ENCODE results near the gene JMJD1C. TPM values are rescaled to one million over a fixed set of nuclear protein-coding genes. Genes with fewer than 3 reads are reported as not detected.

JMJD1C gene
- total RNA-seq, 1 donor from 2014 or later, result 84.2 TPM

DNA sequence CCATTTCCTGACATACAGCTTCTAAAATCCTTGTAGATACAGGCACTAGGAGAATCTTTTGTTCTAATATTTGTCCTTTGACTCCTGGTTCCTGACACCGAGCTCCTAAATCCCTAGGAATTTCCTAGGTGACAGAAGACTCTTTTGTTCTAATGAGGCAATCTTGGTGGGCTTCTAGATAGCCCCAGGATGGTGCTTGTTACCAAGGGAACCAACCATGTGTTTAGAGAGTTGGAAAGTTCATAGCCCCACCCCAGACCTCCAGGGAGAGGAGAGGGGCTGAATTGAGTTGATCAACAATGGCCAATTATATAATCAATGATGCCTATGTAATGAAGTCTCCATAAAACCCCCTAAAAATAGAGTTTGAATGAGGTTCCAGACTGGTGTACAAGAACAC, 145.1 kb downstream of the JMJD1C start:
- H3K36me3 ChIP-seq, result no peaks in the 10 kb centered on the region
- no peak for TF ChIP-seq CTCF (IDR thresholded peaks at IDR 0.05)
- no peaks in the 10 kb centered on the region for H3K9me3 ChIP-seq
- H3K27me3 ChIP-seq, result no peaks in the 10 kb centered on the region
- no peak overlapping the region for H3K4me3 ChIP-seq
- no peaks in the 10 kb centered on the region for H3K4me1 ChIP-seq
- DNase-seq, result no peak
- H3K27ac ChIP-seq, result no peak overlapping the region
- intact Hi-C loops (cut with DNase I), result no loop called here
- ATAC-seq, result no peak

GRCh38 chr10:63319231-63319630, 146.5 kb downstream of the JMJD1C start:
- Histone ChIP-seq H3K36me3 (no peaks in the 10 kb centered on the region), H3K4me3 (no peak overlapping the region), H3K9me3 (no peaks in the 10 kb centered on the region), H3K4me1 (no peaks in the 10 kb centered on the region), H3K27me3 (no peaks in the 10 kb centered on the region), H3K27ac (no peak overlapping the region)
- no peak for DNase-seq
- TF ChIP-seq CTCF (IDR thresholded peaks at IDR 0.05), result no peak
- ATAC-seq, result no peak
- intact Hi-C loops (cut with DNase I), result no loop called here

GRCh38 chr10:63318491-63318890, 147.3 kb downstream of the JMJD1C start:
- DNase-seq, result no peak
- no peak for TF ChIP-seq CTCF (IDR thresholded peaks at IDR 0.05)
- Histone ChIP-seq H3K36me3 (no peaks in the 10 kb centered on the region), H3K9me3 (no peaks in the 10 kb centered on the region), H3K4me1 (no peaks in the 10 kb centered on the region), H3K4me3 (no peak overlapping the region), H3K27ac (no peak overlapping the region), H3K27me3 (no peaks in the 10 kb centered on the region)
- intact Hi-C loops (cut with DNase I), result no loop called here
- ATAC-seq, result no peak

DNA sequence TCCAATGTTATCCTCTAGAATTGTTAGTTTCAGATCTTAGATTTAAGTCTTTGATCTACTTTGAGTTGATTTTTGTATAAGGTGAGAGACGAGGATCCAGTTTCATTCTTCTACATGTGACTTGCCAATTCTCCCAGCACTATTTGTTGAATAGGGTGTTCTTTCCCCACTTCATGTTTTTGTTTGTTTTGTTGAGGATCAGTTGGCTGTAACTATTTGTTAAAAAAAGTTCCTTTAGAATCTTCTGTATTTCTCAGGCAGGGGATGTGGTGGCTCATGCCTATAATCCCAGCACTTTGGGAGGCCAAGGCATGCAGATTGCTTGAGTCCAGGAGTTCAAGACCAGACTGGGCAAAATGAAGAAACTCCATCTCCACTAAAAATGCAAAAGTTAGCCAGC, 151.8 kb downstream of the JMJD1C start:
- Histone ChIP-seq H3K36me3 (no peaks in the 10 kb centered on the region), H3K4me1 (no peaks in the 10 kb centered on the region), H3K4me3 (no peak overlapping the region), H3K27me3 (no peaks in the 10 kb centered on the region), H3K27ac (no peak overlapping the region), H3K9me3 (no peaks in the 10 kb centered on the region)
- intact Hi-C loops (cut with DNase I), result no loop called here
- ATAC-seq (no peak), DNase-seq (no peak)
- no peak for TF ChIP-seq CTCF (IDR thresholded peaks at IDR 0.05)

- H3K4me1 ChIP-seq, result no peaks in the 10 kb centered on the region
- H3K9me3 ChIP-seq, result no peaks in the 10 kb centered on the region
- DNase-seq, result no peak
- no peaks in the 10 kb centered on the region for H3K36me3 ChIP-seq
- no peak overlapping the region for H3K4me3 ChIP-seq
- intact Hi-C loops (cut with DNase I), result no loop called here
- H3K27ac ChIP-seq, result no peak overlapping the region
- no peak for ATAC-seq
- no peak for TF ChIP-seq CTCF (IDR thresholded peaks at IDR 0.05)
- no peaks in the 10 kb centered on the region for H3K27me3 ChIP-seq
Observed at GRCh38 chr10:63313066-63313717, 152.6 kb downstream of the JMJD1C start.

DNA sequence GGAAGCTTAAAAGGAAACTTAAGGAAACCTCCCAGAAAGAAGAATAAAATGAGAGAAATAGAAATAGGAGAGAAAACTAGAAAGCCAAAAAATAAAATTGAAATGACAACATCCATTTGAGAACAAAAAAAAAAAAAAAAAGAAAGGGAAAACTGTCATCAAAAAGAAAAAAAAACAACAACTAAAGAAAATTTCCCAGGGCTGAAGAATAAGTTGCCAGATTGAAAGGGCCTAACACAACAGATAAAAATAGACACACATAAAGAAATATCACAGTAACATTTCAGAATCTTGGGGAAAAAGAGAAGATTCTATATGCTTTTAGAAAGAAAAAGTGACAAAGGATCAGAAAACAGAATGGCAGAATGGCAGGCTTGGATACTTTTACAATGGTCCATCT, 157.1 kb downstream of the JMJD1C start:
- Histone ChIP-seq H3K4me3 (no peak overlapping the region), H3K27me3 (no peaks in the 10 kb centered on the region), H3K4me1 (no peaks in the 10 kb centered on the region), H3K36me3 (no peaks in the 10 kb centered on the region), H3K9me3 (no peaks in the 10 kb centered on the region), H3K27ac (no peak overlapping the region)
- DNase-seq (no peak), ATAC-seq (no peak)
- intact Hi-C loops (cut with DNase I), result no loop called here
- no peak for TF ChIP-seq CTCF (IDR thresholded peaks at IDR 0.05)
